Trophoblast cell (in vitro differentiated cells and primary cell): ENCODE measurements around the gene ATG7.

ENCODE experiments used
- DNase-seq, 2 donors: peaks; one replicate each; pipeline ENCODE4 v3.0.0-alpha.2; 2016
- H2AFZ ChIP-seq: 2 replicates; pipeline ENCODE4 v1.6.1; 2013; ENCODE audit warnings: low read length, moderate library complexity, mild to moderate bottlenecking; ENCODE audit not compliant: insufficient read depth, poor library complexity
- H2AK5ac ChIP-seq: 2 replicates; pipeline ENCODE4 v1.6.1; 2013; ENCODE audit warnings: mild to moderate bottlenecking, low read length
- H2BK120ac ChIP-seq: 2 replicates; pipeline ENCODE4 v1.6.1; 2013; ENCODE audit warnings: low read length, mild to moderate bottlenecking, moderate library complexity; ENCODE audit not compliant: insufficient read depth, poor library complexity
- H2BK12ac ChIP-seq: 2 replicates; pipeline ENCODE4 v1.6.1; 2013; ENCODE audit warnings: mild to moderate bottlenecking, low read length, moderate library complexity
- H2BK5ac ChIP-seq: 2 replicates; pipeline ENCODE4 v1.6.1; 2013; ENCODE audit warnings: low read length, low read depth, moderate library complexity, mild to moderate bottlenecking; ENCODE audit not compliant: poor library complexity
- H3K14ac ChIP-seq: 2 replicates; pipeline ENCODE4 v1.6.1; 2013; ENCODE audit warnings: mild to moderate bottlenecking, low read length
- H3K18ac ChIP-seq: 2 replicates; pipeline ENCODE4 v1.6.1; 2013; ENCODE audit warnings: mild to moderate bottlenecking, low read length
- H3K23ac ChIP-seq: 2 replicates; pipeline ENCODE4 v1.6.1; 2013; ENCODE audit warnings: low read length
- H3K27ac ChIP-seq: 2 replicates; pipeline ENCODE4 v1.5.1; 2013; ENCODE audit warnings: low read depth, mild to moderate bottlenecking, inconsistent platforms, low read length, moderate library complexity
- H3K27me3 ChIP-seq: 2 replicates; pipeline ENCODE4 v1.6.1; 2013; ENCODE audit warnings: inconsistent platforms, mild to moderate bottlenecking, low read length, moderate library complexity; ENCODE audit not compliant: insufficient read depth
- H3K36me3 ChIP-seq, 2 experiments: 1 replicate in 1 of 2; 2 replicates in 1 of 2; pipeline ENCODE4 v1.6.1; 2013; ENCODE audit warnings: low read length in 2 of 2, mild to moderate bottlenecking in 2 of 2, moderate library complexity in 1 of 2; ENCODE audit not compliant: insufficient read depth in 2 of 2, control insufficient read depth in 1 of 2
- H3K4ac ChIP-seq: 2 replicates; pipeline ENCODE4 v1.6.1; 2013; ENCODE audit warnings: low read depth, mild to moderate bottlenecking, low read length, moderate library complexity
- H3K4me1 ChIP-seq, 2 experiments: 1 replicate in 1 of 2; 2 replicates in 1 of 2; pipeline ENCODE4 v1.6.1; 2013; ENCODE audit warnings: low read length in 2 of 2, mild to moderate bottlenecking in 2 of 2, moderate library complexity in 1 of 2; ENCODE audit not compliant: insufficient read depth in 2 of 2, control insufficient read depth in 1 of 2
- H3K4me2 ChIP-seq: 2 replicates; pipeline ENCODE4 v1.6.1; 2013; ENCODE audit warnings: inconsistent platforms, mild to moderate bottlenecking, low read length, moderate library complexity
- H3K4me3 ChIP-seq: 2 replicates; pipeline ENCODE4 v1.5.1; 2013; ENCODE audit warnings: mild to moderate bottlenecking, low read depth, low read length, inconsistent platforms
- H3K79me1 ChIP-seq: one replicate; pipeline ENCODE4 v1.6.1; 2013; ENCODE audit warnings: low read length
- H3K79me2 ChIP-seq: 2 replicates; pipeline ENCODE4 v1.6.1; 2013; ENCODE audit warnings: low read length, mild to moderate bottlenecking; ENCODE audit not compliant: control insufficient read depth, insufficient read depth, poor library complexity
- H3K9ac ChIP-seq: 2 replicates; pipeline ENCODE4 v1.6.1; 2013; ENCODE audit warnings: mild to moderate bottlenecking, low read length
- H3K9me3 ChIP-seq: 2 replicates; pipeline ENCODE4 v1.6.1; 2013; ENCODE audit warnings: low read depth, mild to moderate bottlenecking, control low read depth, inconsistent platforms, low read length; ENCODE audit not compliant: insufficient read depth
- H4K12ac ChIP-seq: 2 replicates; pipeline ENCODE4 v1.6.1; 2013; ENCODE audit warnings: low read depth, mild to moderate bottlenecking, low read length, moderate library complexity
- H4K8ac ChIP-seq: 2 replicates; pipeline ENCODE4 v1.6.1; 2013; ENCODE audit warnings: low read depth, mild to moderate bottlenecking, low read length, moderate library complexity
- H4K91ac ChIP-seq: one replicate; pipeline ENCODE4 v1.6.1; 2013; ENCODE audit warnings: low read depth, mild to moderate bottlenecking, low read length, moderate library complexity
- WGBS: extraction: QIAGEN DNeasy Blood & Tissue Kit; methylation state at CpG from one replicate; pipeline ENCODE4 v1.1.7; 2013; ENCODE audit warnings: missing lambda C conversion rate; ENCODE audit not compliant: insufficient read length, insufficient coverage; ENCODE audit errors: extremely low coverage; 5-methylcytosine and 5-hydroxymethylcytosine counted together

The ATG7 gene

DNA sequence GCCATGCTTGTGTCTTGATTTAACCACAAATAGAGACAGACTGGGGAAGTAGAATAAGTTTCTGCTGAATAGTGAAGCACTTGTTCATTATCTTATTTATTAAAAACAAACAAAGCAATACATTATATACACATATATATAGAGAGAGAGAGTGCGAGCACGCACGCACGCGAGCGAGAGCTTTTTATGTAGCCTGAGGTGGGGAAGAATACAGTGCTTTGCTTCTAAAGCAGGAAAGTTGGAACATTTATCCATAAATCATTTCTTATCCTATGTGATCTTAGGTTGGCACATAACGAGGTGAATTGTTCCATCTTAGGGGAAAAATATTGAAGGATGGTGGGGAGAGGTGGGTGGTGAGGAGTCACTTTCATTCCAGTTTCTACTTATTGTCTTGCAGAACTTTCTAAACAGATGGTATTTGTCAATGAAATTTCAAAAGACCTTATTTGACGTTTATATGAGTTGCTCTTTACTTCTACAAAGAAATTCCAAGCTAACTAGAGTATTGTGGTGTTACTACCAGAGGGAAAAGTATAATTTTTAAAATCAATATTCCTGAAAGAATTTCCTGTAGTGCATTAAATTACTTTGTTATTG lies 110.0 kb downstream of the ATG7 start:
- Histone ChIP-seq H3K27me3 (no peaks in the 10 kb centered on the region), H3K18ac (no peak overlapping the region), H3K9ac (no peak overlapping the region), H2AFZ (no peak overlapping the region), H4K12ac (no peak overlapping the region), H2BK5ac (no peak overlapping the region), H3K4me3 (no peak overlapping the region), H3K23ac (no peak overlapping the region), H2BK12ac (no peak overlapping the region), H3K4me2 (no peak overlapping the region), H2BK120ac (no peak overlapping the region), H3K36me3 (peaks cover 1 to 2% of the 10 kb centered on the region in 2 experiments), H3K79me1 (no peaks in the 10 kb centered on the region), H3K14ac (no peak overlapping the region), H4K91ac (no peak overlapping the region), H3K27ac (no peak overlapping the region), H3K4ac (no peak overlapping the region), H2AK5ac (no peak overlapping the region), H3K4me1 (no peaks in the 10 kb centered on the region), H3K79me2 (no peaks in the 10 kb centered on the region), H4K8ac (no peak overlapping the region), H3K9me3 (no peaks in the 10 kb centered on the region)
- DNase-seq, result no peak
- WGBS, result no CpG with 5 or more reads among the region's 8 CpGs

DNA sequence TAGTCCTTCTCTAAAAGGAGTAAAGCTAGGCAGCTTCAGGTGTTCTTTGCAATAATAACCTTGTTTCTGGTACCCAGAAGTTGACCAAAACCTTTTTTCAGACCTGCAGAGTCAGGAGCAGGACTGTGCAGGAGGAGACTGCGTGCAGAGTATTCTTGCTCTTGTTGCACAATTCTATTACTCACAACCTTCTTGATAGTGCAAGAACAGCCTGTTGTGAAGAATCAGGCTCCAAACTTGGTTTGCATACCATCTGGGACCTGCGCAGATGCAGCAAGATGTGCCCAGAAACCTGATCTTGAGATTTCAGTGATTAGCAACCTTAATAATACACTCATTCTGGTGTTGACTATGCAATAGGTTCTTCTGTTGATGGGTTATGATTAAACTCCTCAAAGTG lies 111.9 kb downstream of the ATG7 start:
- H2AK5ac ChIP-seq, result no peak overlapping the region
- H3K79me2 ChIP-seq, result no peaks in the 10 kb centered on the region
- H3K4me3 ChIP-seq, result no peak overlapping the region
- H3K23ac ChIP-seq, result no peak overlapping the region
- no peak overlapping the region for H3K14ac ChIP-seq
- no peak overlapping the region for H4K12ac ChIP-seq
- no peak overlapping the region for H3K9ac ChIP-seq
- no peak overlapping the region for H2BK12ac ChIP-seq
- DNase-seq, result no peak
- H3K79me1 ChIP-seq, result no peaks in the 10 kb centered on the region
- no peak overlapping the region for H3K4ac ChIP-seq
- H3K27ac ChIP-seq, result no peak overlapping the region
- H3K18ac ChIP-seq, result no peak overlapping the region
- H3K36me3 ChIP-seq, result peaks cover 1 to 2% of the 10 kb centered on the region in 2 experiments
- H2AFZ ChIP-seq, result no peak overlapping the region
- H2BK120ac ChIP-seq, result no peak overlapping the region
- H3K9me3 ChIP-seq, result no peaks in the 10 kb centered on the region
- WGBS, result no CpG with 5 or more reads among the region's 2 CpGs
- H3K4me2 ChIP-seq, result no peak overlapping the region
- no peaks in the 10 kb centered on the region for H3K27me3 ChIP-seq
- no peak overlapping the region for H4K8ac ChIP-seq
- no peak overlapping the region for H4K91ac ChIP-seq
- no peaks in the 10 kb centered on the region for H3K4me1 ChIP-seq
- no peak overlapping the region for H2BK5ac ChIP-seq

DNA sequence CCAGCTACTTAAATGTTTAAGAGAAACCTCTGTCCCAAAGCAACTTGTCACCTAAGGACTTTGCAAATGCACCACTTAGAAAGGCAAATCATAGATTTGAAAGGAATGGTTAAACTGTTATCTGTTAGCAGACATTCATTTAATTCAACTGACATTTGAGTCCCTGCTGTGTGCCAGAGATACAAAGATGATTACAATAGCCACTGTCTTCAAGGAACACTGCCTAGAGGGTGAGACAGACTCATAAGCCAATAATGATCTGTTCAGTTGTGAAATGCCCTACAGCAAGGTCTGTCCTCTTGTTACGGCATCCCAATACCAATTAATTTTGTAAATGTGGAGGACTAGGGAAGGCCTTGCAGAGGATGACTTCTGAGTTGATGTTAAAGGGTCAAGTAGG lies 113.1 kb downstream of the ATG7 start:
- Histone ChIP-seq H4K8ac (no peak overlapping the region), H2BK12ac (no peak overlapping the region), H3K9ac (no peak overlapping the region), H3K36me3 (peaks cover 1 to 2% of the 10 kb centered on the region in 2 experiments), H3K14ac (no peak overlapping the region), H3K4me3 (no peak overlapping the region), H3K79me1 (no peaks in the 10 kb centered on the region), H3K27ac (no peak overlapping the region), H3K4ac (no peak overlapping the region), H4K91ac (no peak overlapping the region), H3K4me2 (no peak overlapping the region), H2AFZ (no peak overlapping the region), H4K12ac (no peak overlapping the region), H3K23ac (no peak overlapping the region), H3K79me2 (no peaks in the 10 kb centered on the region), H3K9me3 (no peaks in the 10 kb centered on the region), H2BK120ac (no peak overlapping the region), H3K18ac (no peak overlapping the region), H3K4me1 (no peaks in the 10 kb centered on the region), H2AK5ac (no peak overlapping the region), H2BK5ac (no peak overlapping the region), H3K27me3 (no peaks in the 10 kb centered on the region)
- no peak for DNase-seq
- WGBS, result no CpG with 5 or more reads among the region's 1 CpG

DNA sequence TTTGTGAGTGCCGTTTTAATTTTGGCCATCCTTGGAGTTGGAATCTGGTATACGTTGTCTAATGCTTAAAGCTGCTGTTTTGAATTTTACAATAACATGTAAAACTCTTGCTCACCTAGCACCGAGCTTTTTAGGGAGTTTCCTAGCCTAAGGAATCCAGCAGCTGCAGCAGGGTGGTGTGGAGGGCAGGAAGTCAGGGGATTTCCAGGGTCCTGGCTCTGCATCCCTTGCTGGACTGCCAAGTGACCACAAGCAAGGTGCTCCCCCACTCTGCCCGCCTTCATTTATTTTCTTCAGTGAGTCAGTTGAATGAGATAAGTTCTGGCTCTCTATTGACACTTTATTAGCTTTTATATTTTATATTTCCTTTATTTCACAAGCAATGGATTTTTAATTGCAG lies 113.7 kb downstream of the ATG7 start:
- H3K4me2 ChIP-seq, result no peak overlapping the region

More for the DNA sequence above, 113.7 kb downstream of the ATG7 start:
- H2BK5ac ChIP-seq, result no peak overlapping the region
- H2BK120ac ChIP-seq, result no peak overlapping the region
- no peaks in the 10 kb centered on the region for H3K9me3 ChIP-seq
- no peak overlapping the region for H4K8ac ChIP-seq
- H3K4ac ChIP-seq, result no peak overlapping the region
- no peaks in the 10 kb centered on the region for H3K27me3 ChIP-seq
- no peaks in the 10 kb centered on the region for H3K79me2 ChIP-seq
- DNase-seq, result no peak
- no peak overlapping the region for H3K9ac ChIP-seq
- H3K36me3 ChIP-seq, result peaks cover 1 to 2% of the 10 kb centered on the region in 2 experiments
- no CpG with 5 or more reads among the region's 4 CpGs for WGBS
- H3K4me1 ChIP-seq, result no peaks in the 10 kb centered on the region
- no peak overlapping the region for H4K12ac ChIP-seq
- no peak overlapping the region for H3K23ac ChIP-seq
- no peaks in the 10 kb centered on the region for H3K79me1 ChIP-seq
- H2AFZ ChIP-seq, result no peak overlapping the region
- no peak overlapping the region for H2AK5ac ChIP-seq
- no peak overlapping the region for H3K27ac ChIP-seq
- no peak overlapping the region for H3K18ac ChIP-seq
- no peak overlapping the region for H3K14ac ChIP-seq
- H3K4me3 ChIP-seq, result no peak overlapping the region
- no peak overlapping the region for H2BK12ac ChIP-seq
- H4K91ac ChIP-seq, result no peak overlapping the region
